DMS79 (cell line): ENCODE measurements around the gene PPP1R13B.
"Not testable (repeated sequence)": the region's sequence is repeated elsewhere in the genome, so short reads cannot be mapped to it uniquely, and the experiment has no call there.

Experiments used
- DNase-seq: peaks from one replicate; lab custom pipeline; 2025; lab: John Stamatoyannopoulos, UW

Gene PPP1R13B

GRCh38 chr14:103847451-103848174 is at the start of gene PPP1R13B:
Gene PPP1R13B (minus strand): TSS chr14:103847575. CDS start chr14:103847307, 268 bp downstream.
- DNase-seq = peak; percentile 92

GRCh38 chr14:103896578-103896977 is 49.2 kb upstream of the PPP1R13B start:
- no peak for DNase-seq

- no peak for DNase-seq
Observed at GRCh38 chr14:103894723-103895059, 47.3 kb upstream of the PPP1R13B start.

GRCh38 chr14:103894034-103894722 is 46.8 kb upstream of the PPP1R13B start:
- no peak for DNase-seq

- no peak for DNase-seq
Observed at GRCh38 chr14:103892247-103892646, 44.9 kb upstream of the PPP1R13B start.

GRCh38 chr14:103891667-103892215 is 44.4 kb upstream of the PPP1R13B start:
- no peak for DNase-seq

GRCh38 chr14:103890821-103891666 is 43.7 kb upstream of the PPP1R13B start:
- DNase-seq = no peak

- no peak for DNase-seq
Observed at GRCh38 chr14:103890052-103890371, 42.6 kb upstream of the PPP1R13B start.

- DNase-seq = no peak
Observed at GRCh38 chr14:103889313-103890051, 42.1 kb upstream of the PPP1R13B start.

- DNase-seq = not testable (repeated sequence)
Observed at GRCh38 chr14:103889002-103889312, 41.6 kb upstream of the PPP1R13B start.

- no peak for DNase-seq
Observed at GRCh38 chr14:103887557-103888115, 40.3 kb upstream of the PPP1R13B start.

GRCh38 chr14:103887170-103887501 is 39.8 kb upstream of the PPP1R13B start:
- DNase-seq = no peak

GRCh38 chr14:103886304-103887169 is 39.2 kb upstream of the PPP1R13B start:
- DNase-seq = no peak

- DNase-seq = no peak
Observed at GRCh38 chr14:103885509-103885932, 38.1 kb upstream of the PPP1R13B start.

- no peak for DNase-seq
Observed at GRCh38 chr14:103884854-103885253, 37.5 kb upstream of the PPP1R13B start.

GRCh38 chr14:103883263-103883523 is 35.8 kb upstream of the PPP1R13B start:
- no peak for DNase-seq

GRCh38 chr14:103882503-103883262 is 35.3 kb upstream of the PPP1R13B start:
- DNase-seq = no peak

GRCh38 chr14:103881268-103882201 is 34.2 kb upstream of the PPP1R13B start:
- no peak for DNase-seq
